GM18499 (cell line): ENCODE data around the gene AMIGO2.

Experiments used
- ATAC-seq: cut with Tn5 transposase; IDR thresholded peaks from one replicate; pipeline ENCODE4 v1.9.1; 2021; ENCODE audit warnings: moderate number of reproducible peaks; ENCODE audit not compliant: insufficient read depth, unreplicated experiment

AMIGO2 gene

GRCh38 chr12:47099610-47100009 lies 19.9 kb upstream of the AMIGO2 start:
- ATAC-seq = no peak

- ATAC-seq = no peak
Observed at GRCh38 chr12:47098099-47098498, 18.3 kb upstream of the AMIGO2 start.

GRCh38 chr12:47097276-47097896 lies 17.6 kb upstream of the AMIGO2 start:
- no peak for ATAC-seq

GRCh38 chr12:47095446-47096236 lies 15.9 kb upstream of the AMIGO2 start:
- no peak for ATAC-seq

- no peak for ATAC-seq
Observed at GRCh38 chr12:47094804-47095203, 15.0 kb upstream of the AMIGO2 start.

- ATAC-seq = no peak
Observed at GRCh38 chr12:47091009-47091408, 11.2 kb upstream of the AMIGO2 start.

- no peak for ATAC-seq
Observed at GRCh38 chr12:47088021-47088944, 8.5 kb upstream of the AMIGO2 start.

GRCh38 chr12:47087088-47087688 lies 7.4 kb upstream of the AMIGO2 start:
- ATAC-seq = no peak

GRCh38 chr12:47085815-47086252 lies 6.1 kb upstream of the AMIGO2 start:
- no peak for ATAC-seq

GRCh38 chr12:47084172-47084571 lies 4.4 kb upstream of the AMIGO2 start:
- no peak for ATAC-seq

GRCh38 chr12:47082796-47083621 lies 3.2 kb upstream of the AMIGO2 start:
- ATAC-seq = no peak

- ATAC-seq = no peak
Observed at GRCh38 chr12:47082283-47082682, 2.5 kb upstream of the AMIGO2 start.

GRCh38 chr12:47080725-47081502 lies 1.2 kb upstream of the AMIGO2 start:
- ATAC-seq = no peak

- ATAC-seq = no peak
Observed at GRCh38 chr12:47079981-47080724, 394 bp upstream of the AMIGO2 start.

GRCh38 chr12:47078733-47079467 lies 859 bp downstream of the AMIGO2 start:
- no peak for ATAC-seq

- ATAC-seq = no peak
Observed at GRCh38 chr12:47078086-47078395, 1.7 kb downstream of the AMIGO2 start.

GRCh38 chr12:47077206-47078085 lies 2.3 kb downstream of the AMIGO2 start:
- no peak for ATAC-seq
